ENCODE results near the gene SYMPK.
A peak's percentile ranks its signal among the peaks of the same experiment; 100 is the strongest.
"Not testable (repeated sequence)": the region's sequence is repeated elsewhere in the genome, so short reads cannot be mapped to it uniquely, and the experiment has no call there.

SYMPK gene

DNA sequence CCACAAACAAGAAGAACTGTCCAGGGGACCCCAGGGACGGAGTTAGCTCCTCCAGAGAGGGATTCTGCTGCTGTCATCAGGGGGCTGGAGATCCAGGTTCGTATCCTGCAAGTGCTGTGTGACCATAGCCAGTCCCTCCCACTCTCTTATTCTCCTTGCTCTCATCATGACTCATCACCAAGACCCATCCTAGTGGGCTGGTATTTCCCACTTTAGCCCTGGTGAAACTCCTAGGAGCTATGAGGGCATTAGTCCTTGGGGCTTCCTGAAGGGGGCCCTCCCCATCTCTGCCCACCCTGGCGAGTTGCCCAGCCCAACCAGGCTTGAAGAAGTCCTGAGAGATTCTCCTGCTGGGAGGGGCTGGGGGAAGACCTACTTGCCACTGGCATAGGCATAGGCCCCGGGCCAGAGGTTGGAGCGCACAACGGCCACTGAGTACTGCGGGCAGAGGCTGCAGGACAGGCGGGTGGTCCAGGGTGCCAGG is 62.8 kb downstream of the SYMPK start:
- no peak for DNase-seq

DNA sequence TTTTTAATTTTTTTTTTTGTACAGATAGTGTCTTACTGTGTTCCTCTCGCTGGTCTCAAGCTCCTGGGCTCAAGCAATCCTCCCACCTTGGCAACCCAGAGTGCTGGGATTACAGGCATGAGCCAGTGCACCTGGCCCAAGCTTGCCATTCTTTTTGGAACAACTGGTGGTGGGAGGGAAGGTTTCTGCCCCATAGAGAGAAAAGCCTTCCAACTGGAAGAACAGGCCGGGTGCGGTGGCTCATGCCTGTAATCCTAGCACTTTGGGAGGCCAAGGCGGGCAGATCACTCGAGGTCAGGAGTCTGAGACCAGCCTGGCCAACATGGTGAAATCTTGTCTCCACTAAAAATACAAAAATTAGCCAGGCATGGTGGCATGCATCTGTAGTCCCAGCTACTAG is 63.4 kb downstream of the SYMPK start:
- DNase-seq = not testable (repeated sequence)

DNA sequence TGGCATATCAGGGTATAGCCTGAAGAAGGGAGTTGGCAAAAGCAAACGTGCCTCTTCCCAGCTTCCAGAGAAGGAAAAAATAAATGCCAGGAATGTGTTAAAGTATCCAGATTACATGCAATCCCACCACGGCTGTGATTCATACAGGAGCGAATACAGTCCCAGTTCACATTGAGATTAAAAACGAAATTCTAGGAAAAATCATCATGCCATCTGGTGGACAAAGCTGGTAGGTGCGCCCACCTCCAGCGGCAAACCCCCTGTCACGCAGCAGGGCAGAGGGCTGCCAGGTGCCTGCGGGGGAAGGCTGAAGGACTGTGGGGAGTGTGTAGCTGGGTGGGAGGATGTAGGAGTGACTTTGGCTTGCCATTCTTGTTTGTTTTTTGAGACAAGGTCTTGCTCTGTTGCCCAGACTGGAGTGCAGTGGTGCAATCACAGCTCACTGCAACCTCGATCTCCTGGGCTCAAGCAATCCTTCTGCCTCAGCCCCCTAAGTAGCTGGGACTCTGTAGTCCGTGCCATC is 63.9 kb downstream of the SYMPK start:
- peak; percentile 41 to 79 for DNase-seq

DNA sequence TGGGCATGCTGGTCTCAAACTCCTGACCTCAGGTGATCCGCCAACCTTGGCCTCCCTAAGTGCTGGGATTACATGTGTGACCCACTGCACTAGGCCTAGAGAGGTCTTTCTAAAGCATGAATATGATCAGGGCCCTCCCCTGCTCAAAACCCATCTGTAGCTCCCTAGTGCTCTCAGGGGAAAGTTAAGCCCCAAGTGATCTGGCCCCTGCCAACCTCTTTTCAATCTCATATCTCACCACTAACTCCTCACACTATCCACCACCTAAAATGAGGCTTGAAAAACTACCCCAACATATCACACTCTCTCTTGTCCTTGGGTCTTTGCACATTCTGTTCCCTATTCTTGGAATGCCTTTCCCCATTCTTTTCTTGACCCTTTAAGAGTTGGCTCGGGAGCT is 68.3 kb downstream of the SYMPK start:
- DNase-seq = no peak

DNA sequence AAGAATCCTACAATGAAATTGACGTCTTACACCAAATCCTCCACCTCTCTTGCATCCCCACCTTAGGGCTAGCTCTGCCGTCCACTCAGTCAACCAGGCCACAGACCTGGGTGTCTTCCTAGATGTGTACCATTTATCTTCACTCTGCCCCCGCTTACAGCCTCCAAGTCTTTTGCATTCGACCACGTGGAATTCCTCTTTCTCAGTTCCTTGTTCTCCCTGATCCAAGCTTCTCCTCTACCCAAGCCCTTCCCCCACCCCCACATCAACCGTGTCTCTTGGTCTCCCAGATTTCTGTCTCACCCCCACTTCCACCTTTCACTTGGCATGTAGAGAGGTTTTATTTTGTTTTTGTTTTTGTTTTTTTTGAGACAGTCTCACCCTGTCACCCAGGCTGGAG is 69.1 kb downstream of the SYMPK start:
- DNase-seq = no peak

DNA sequence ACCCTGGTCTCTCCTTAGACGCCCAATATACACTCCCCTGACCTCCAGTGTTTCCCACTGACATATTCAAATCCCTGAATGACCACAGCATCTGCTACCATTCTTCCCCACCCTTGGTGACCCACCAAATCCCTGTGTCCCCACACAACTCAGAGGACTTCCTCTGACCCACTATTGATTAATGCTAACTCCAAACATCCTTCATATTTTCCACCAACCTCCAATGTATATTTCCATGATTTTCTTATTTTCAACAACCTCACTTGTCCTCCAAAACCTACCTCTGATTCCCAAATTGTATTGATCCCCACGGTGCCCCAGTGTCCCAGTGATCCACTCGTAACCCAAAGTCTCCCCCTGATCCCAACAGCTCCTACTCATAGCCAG is 69.8 kb downstream of the SYMPK start:
- DNase-seq = no peak

DNA sequence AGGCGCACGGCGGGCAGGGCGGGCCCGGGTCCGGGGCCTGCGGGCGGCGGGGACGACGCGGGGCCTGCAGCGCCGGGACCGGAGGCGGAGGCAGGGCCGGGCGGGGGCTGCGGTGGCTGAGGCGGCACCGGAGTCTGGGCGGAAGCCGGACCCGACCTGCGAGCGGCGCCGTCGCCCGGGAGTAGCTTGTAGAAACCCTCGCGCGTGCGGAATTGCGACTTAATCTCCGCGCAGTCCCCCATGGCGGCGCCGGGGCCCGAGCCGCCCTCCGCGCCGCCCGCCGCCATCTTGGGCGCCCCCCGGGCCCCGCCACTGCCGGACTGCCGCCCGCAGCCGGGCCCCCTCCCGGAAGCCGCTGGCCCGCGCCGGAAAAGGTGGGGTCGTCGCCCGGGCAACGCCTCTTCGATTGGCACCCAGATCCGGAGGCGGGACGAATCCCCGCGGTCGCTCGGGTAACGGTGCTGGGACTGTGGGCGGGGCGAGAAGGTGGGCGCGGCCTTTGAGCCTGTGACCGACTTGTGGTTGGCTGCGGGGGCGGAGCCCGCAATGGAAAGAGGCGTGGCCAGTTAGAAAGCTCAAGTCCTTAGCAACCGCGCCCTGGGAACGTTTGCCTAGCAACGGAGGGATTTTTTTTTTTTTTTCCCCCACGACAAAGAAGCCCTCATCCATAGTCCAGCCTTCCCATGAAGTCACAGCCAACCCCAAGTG is 70.3 kb downstream of the SYMPK start, which contains the start of gene DMWD:
DMWD (minus strand) TSS at position 376 of the 708 bp plus-strand sequence; CDS start at position 287, 89 bp downstream.
- DNase-seq = peak; percentile 97 to 98

DNA sequence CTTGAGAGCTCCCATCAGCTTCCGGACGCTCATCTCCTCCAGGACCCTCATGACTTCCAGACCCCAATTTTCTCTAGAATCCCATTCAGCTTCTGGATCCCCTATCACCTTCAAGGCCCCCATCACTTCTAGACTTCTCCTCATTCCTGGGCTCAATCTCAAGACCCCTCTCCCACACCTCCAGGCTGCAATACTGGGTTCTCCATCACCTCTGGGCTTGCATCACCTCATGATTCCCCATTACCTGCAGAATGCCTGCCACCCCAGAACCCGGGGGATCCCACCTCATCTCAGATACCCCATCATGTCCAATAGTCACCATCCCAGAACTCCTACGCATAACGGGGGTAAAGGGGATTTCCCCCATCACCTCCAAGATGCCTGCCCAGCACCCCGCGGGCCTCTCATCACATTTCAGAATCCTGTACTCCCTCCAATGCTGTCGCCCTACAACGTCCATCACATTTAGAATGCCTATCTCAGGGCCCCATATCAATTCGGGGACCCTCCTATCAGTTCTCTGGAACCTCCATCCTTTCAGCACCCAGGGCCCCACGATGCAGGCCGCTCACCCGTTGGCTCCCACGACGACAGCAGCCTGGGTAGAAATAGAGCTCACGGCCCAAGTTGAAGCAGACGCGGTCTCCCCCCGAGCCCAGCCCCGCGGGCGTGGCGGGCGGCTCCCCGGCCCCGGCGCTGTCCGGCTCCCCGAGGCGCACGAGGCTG is 71.0 kb downstream of the SYMPK start:
- no peak for DNase-seq

DNA sequence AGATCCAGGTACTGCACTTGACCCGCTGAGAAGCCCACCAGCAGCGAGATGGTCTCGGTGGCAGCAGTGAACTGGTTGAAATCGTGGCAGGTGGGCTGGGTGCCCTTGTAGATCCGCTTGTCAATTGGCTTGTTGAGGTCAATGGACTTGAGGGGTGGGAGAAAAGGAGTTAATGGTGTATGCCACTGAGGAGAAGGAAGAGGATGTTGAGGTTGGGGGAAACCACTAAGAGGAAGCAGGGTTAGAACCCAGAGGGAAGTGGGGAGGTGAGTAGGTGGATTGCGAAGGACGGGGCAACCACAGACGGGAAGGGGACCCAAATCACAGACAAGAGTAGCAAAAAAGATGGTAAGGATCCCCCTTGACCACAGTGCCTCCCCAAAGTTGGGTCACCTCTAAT is 72.0 kb downstream of the SYMPK start:
- DNase-seq = no peak

DNA sequence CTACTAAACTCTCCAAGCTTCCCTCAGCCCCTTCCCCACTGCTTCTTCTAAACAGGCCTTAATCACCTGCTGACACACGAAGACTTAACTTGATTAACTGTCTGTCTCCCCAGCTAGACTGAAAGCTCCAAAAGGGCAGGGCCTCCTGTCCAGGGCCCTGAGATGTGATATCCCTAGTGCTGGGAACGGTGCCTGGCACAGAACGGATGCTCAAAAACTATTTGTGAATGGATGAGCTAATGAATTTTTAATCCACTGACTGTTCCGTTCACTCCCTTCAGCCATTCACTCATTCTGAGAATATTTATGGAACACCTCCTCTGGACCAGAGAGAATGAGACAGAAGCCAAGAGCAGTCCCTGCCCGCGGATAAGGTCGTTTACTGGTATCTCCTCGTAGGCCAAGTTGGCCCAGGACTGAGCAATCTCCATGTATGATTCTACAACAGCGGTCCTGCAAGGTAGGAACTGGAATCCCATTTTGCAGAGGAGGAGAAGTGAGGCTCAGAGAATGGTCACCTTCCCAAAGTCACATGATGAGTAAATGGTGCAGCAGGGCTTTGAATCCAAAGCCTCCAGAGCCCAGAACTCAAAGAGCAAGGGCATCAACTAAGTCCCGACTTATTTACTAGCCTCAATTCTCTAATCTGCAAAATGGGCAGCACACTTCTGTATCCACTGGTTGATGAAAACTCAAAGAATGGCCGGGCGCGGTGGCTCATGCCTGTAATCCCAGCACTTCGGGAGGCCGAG is 73.7 kb downstream of the SYMPK start:
- DNase-seq = no peak

DNA sequence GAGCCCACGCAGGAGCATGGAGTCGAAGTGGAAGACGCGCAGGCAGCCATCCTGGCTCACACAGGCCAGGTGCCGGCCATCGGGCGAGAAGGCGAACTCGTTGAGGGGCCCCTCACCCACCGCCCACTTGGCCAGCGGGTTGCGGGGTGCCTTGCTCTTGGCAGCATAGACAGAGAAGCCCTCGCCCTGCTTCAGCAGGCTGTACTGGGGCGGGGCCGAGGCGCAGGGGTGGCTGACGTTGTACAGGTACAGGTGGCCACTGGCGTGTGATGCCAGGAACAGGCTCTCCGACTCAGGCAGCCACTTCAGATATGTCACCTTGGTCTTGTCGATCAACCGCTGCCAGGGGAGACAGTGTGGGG is 76.4 kb downstream of the SYMPK start:
- DNase-seq = no peak

DNA sequence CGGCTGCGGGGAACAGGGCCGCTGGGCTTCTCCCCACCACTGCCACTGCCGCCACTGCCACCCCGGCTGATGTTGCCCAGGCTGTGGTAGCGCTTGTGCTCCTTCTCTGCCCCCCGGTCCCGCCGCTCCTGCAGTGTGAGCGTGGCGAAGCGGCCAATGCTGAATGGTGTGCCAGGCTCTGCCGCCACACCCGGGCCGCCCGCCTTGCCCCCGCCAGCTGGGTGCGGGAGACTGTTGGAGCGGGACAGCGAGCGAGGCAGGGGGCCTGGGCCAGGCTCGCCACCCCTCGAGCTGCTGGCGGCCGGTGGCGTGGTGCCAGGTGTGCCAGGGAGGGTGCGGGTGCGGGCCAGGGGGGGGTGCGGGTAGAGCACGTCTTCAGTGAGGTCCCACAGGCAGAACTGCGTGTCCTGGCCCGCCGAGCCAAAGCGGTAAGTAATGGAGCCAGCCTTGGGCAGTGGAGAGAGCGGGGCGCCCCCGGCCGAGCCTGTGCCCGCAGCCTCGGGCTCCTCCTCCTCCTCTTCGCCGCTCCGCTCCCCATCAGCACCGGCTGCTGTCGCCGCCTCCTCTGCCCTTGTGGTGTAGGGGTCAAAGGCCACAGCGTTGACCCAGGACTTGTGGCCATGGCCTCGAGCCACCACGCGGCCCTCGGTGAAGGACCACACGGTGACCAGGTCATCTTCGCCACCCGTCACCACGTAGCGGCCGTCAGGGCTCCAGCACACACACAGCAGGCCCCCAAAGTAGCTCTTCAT is 77.0 kb downstream of the SYMPK start:
- no peak for DNase-seq

DNA sequence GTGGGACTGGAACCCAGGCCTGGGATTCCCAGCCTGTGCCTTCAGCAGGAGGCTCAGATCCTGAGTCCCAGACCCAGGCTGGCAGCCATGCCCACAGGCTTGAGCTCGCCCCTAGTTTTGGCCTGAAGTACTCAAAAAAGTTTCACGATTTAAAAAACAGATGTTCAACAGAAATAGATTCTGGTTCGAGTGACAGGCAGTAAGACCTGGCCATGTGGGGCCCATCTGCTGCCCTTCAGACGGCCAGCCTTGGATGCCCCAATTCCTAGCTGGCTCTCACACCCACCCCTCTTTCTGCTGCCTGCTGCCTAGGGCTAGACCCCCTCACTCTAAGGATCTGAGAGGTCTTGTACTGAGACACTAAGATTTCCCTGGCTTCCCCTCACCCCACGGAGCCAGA is 77.8 kb downstream of the SYMPK start:
- no peak for DNase-seq

DNA sequence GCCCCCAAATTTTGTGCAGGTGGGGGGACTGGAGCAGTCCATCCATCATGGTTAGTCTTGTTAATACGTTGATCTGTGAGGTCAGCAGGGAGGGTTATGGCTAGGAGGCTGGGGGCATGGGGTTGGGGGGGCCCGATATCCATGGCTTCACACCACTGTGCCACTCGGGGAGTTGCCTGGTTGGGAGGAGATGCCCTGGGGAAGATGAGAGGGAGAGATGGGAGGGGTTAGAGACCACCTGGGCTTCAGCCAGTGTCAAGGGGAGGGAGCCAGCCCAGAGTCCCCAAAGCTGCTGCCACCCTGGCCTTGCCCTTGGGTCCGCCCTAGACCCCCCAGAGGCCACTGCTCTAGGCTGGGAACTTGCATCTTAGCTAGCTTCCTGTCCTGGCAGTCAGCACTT is 78.9 kb downstream of the SYMPK start:
- DNase-seq = no peak

DNA sequence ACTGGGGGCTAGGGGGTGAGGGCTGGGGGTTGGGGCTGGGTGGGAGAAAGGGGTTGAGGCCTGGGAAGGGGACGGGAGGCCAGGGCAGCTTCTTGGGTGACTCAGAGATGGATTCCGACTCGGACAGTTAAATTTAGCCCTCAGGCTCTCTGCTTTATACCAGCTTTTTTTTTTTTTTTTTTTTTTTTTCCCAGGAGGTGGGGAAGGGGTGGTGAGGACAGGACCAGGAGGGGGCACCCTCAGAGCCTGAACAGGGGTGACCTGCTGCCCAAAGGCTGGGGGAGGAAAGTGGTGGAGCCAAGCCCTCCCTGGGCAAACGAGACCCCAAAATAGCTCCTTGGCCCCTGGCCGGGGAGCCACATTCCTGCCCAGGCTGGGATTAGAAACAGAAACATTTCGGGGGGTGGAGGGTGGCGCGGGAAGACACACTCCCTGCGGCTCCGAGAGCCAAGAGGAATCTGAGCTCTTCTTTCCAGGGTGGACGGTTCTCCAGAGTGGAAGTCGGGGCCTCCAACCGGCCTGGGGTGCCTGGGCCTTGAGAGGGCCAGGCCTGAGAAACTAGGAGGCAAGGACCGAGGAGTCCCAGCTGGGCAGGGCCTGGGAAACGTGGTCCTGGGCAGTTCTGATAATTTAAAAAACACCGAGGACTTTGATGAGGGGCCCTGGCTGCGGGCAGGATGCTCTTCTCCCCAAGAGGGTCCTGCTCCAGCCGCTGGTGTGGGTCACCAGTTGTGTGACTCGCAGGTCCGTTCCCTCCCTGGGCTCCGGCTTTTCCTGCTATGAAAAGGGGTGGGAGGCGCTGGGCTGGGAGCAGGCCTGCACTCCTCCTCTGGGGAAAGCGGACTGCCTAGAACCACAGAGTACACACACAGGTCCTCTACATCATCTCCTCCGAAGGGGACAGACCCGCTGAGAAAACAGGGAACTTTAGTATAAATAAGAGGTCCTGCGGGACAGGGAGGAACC is 79.8 kb downstream of the SYMPK start:
- no peak for DNase-seq

DNA sequence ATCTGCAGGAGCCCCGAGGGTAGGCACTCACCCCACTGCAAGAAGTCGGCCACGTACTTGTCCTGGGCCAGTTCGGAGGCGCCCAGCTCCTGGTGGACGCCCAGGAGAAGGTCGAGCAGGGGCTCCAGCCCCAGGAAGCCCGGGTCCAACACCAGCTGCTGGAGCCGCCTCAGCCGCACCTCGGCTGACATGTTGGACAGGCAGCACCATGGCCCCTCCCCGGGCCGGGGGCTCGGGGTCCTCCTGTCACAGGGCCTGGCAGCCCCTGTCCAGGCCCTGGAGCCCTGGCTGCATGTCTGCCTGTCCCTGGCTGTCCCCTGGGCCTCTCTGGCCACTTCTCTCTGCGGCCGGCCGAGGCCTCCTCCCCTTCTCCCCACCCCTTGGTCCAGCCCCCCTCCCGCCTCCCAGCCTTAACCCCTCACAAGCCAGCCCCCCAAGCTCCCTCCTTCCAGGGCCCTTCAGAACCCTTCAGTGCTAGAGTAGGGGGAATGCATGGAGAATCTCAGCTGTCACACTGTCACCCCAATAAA is 80.7 kb downstream of the SYMPK start, which contains the start of gene DMPK:
DMPK (minus strand) TSS at position 329 of the 530 bp plus-strand sequence; CDS start at position 191, 138 bp downstream.
- no peak for DNase-seq

DNA sequence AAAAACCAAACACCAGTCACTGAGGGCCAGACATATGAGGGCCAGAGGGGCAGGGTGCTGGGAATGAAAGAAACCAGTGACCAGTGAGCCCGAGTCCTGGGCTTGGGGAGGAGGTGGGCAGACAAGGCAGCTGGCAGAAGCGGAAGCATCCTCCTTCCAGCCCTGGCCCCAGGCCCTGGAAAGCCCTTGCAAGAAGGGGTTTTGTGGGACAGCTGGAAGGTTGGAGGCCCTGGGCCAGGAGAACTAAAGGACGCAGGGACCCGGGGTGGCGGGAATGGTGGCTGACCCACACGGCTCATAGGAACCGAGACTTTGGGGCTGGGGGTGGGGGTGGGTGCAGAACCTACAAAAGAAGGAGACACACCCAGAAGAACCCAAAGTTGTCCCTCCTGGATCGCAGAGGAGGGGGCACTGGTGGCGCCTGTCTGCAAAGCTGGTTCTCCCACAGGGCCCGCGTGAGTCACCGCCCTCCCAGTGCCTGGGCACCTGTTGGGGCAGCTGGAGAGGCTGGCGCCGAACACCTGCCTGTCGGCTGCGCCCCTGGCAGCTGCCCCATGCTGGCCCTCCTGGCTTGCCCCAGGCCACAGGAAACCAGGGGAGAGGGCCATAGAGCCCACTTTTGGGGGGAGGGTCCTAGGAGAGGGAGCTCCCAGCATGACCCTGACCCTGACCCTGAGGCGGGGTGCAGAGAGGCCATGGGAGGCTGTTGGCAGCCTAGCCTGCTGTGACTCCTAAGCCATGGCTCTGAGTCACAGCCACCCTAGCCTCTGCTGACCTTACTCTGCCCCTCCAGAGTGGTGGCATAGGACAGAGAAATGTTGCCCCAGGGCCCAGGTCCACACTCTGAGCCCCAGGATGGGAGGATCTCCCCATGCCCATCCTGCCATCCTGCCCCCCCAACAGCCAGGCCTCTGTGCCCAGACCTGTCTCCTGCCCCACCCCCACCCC is 81.5 kb downstream of the SYMPK start:
- DNase-seq = peak; percentile 82 to 90

DNA sequence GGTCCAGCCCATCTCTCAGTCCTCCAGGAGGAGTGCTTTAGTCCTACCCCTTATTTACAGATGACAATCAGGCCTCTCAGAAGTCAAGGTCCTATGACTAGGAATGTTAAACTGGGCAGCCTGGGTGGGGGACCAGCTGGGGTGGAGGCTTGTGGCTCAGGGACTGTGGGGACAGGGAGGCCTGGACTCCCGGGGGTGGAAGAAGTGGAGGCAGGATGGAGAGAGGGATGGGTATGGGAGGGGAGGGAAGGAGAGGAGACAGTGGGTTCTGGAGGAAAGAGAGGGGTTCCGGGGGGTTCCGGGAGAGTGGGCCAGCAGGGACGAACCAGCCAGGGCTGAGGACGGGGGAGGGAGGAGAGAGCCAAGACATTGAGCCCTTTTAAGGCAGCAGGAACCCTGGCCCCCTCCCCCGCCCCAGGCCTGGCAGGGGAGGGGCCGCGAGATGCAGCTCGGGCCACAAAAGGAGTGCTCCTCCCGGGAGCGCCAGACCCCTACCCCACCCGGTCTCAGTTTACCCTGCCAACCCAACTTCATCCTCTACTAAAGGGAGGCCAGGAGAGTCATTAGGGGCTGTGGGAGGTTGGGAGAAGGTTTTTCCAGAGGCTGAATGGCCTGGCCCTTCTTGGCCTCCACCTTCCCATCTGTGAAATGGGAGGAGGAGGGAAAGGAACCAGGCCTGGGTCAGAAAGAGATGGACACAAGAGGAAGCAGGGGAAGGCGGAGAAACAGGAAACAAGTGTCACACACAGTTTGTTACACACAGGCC is 82.3 kb downstream of the SYMPK start:
- peak in 1 of 2 experiments; percentile 37 for DNase-seq

DNA sequence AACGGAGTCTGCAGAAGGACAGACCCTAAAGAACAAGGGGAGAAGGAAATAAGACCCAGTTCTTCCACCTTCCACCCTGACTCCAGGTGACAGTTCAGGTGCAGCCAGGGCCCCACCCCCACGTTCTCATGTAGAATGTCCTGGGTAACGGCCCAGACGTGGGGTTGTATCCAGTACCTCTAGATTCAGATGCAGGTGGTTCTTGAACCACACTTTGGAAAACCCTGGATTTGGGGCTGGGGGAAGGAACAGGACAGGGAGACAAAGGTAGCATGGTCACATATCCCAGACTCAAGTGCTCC is 82.8 kb downstream of the SYMPK start:
- no peak for DNase-seq

Measured in NCI-H2081 (cell line).